ENCODE measurements around the gene TCF3. TPM values are rescaled to one million over a fixed set of nuclear protein-coding genes. Genes with fewer than 3 reads are reported as not detected.

TCF3 gene
- total and polyA plus RNA-seq, 2 of the 8 experiments (the other 6 are each of a cell fraction or from before 2014, with no cell fraction given): 241 to 348 TPM

DNA sequence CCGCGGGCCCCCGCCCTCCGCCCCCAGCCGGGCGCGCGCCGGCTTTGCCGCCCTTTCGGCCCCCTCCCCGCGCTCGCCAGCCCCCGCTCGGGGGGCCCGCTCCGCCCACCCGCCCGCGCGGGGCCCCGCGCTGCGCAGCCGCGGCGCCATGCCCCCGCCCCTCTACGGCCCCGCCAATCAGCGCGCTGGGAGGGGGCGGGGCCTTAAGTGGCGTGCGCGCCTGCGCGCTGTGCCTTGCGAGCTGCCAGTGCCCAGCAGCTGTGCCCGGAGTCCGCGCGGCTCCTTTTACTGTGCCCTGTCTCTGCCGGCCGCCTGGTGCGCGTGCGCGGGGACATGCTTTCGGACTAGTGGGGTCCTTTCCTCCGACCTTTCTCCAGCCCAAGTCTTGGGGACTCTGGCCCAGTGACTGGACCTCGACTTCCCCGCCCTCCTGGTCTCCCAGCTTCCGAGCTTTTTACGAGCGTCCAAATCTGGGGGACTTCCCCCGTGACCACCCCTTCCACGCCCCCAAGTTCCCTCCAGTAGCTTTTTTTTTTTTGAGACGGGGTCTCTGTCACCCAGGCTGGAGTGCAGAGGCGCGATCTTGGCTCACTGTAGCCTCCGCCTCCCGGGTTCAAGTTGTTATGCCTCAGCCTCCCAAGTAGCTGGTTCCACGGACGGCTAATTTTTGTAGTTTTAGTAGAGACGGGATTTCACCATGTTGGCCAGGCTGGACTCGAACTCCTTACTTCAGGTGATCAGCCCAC, 59.5 kb downstream of the TCF3 start, which contains the start of gene MBD3:
Gene MBD3 (minus strand): TSS at position 111 of the 746 bp plus-strand sequence. CDS start 234 bp downstream, outside the sequence.
- DNase-seq (ENCODE audit: low read depth in 1 of 2, low spot score in 2 of 2) (peak; percentile 88 to 93), FAIRE-seq (no peak)
- Histone ChIP-seq H3K36me3 (ENCODE audit: control insufficient read depth in 2 of 4, insufficient read depth in 4 of 4, low read length in 3 of 4) (peaks cover 7 to 18% (median 11%) of the 10 kb centered on the region in 4 experiments), H3K27ac (ENCODE audit: low read depth, low read length) (peak within 1 kb of the TSS; percentile 98), H2BK12ac (ENCODE audit: low read depth, low read length) (no peak within 1 kb of the TSS), H3K9me3 (ENCODE audit: insufficient read depth in 2 of 2, low read depth in 1 of 2, low read length in 1 of 2) (no peaks in the 10 kb centered on the region), H2BK15ac (ENCODE audit: low read length) (no peak within 1 kb of the TSS), H3K4me1 (replicated peaks in 1 of 4; ENCODE audit: control insufficient read depth in 3 of 4, insufficient read depth in 4 of 4, low read length in 3 of 4) (peaks cover 0 to 8% (median 6%) of the 10 kb centered on the region in 4 experiments; a peak in 6 of 7 replicates), H4K91ac (replicated peaks; ENCODE audit: insufficient read length, low read length) (peak within 1 kb of the TSS; percentile 98), H2AFZ (ENCODE audit: low read length) (no peak within 1 kb of the TSS), H3K56ac (replicated peaks; ENCODE audit: insufficient read length, low read depth, low read length) (peak within 1 kb of the TSS; percentile 85), H4K20me1 (replicated peaks in 1 of 2; ENCODE audit: control insufficient read depth in 1 of 2, insufficient read depth in 2 of 2, low read length in 2 of 2) (peaks cover 4 to 14% of the 10 kb centered on the region in 2 experiments), H3K4me3 (ENCODE audit: extremely low read depth in 1 of 4, insufficient read depth in 2 of 4, low read depth in 3 of 4, low read length in 4 of 4) (peak within 1 kb of the TSS; percentile 82 to 93 (median 90)), H3K79me1 (ENCODE audit: low read depth, low read length) (peaks cover 11% of the 10 kb centered on the region; the same call in 1 of the 2 replicates), H3K9ac (replicated peaks in 1 of 4; ENCODE audit: extremely low read depth in 1 of 4, low read depth in 3 of 4, low read length in 3 of 4) (peak within 1 kb of the TSS; percentile 96 to 99 (median 98)), H3K14ac (ENCODE audit: insufficient read length) (peak within 1 kb of the TSS; percentile 73), H3K23me2 (ENCODE audit: low read depth, low read length) (peaks cover 5% of the 10 kb centered on the region), H2BK20ac (ENCODE audit: low read length) (no peak within 1 kb of the TSS), H3K4me2 (ENCODE audit: insufficient read depth in 1 of 2, low read depth in 2 of 2, low read length in 2 of 2) (peak within 1 kb of the TSS; percentile 88 to 95), H3K4ac (replicated peaks; ENCODE audit: insufficient read length, low read depth, low read length) (peak within 1 kb of the TSS; percentile 24), H3K27me3 (replicated peaks in 1 of 4; ENCODE audit: control insufficient read depth in 3 of 4, extremely low read depth in 1 of 4, insufficient read depth in 3 of 4, low read length in 3 of 4) (no peaks in the 10 kb centered on the region), H2BK120ac (replicated peaks; ENCODE audit: low read depth, low read length) (no peak within 1 kb of the TSS), H2BK5ac (ENCODE audit: low read depth, low read length) (peak within 1 kb of the TSS; percentile 93), H3K79me2 (ENCODE audit: control insufficient read depth in 1 of 2, insufficient read depth in 2 of 2, low read length in 2 of 2) (peaks cover 0 to 38% of the 10 kb centered on the region in 2 experiments; a peak in 3 of 4 replicates), H4K5ac (ENCODE audit: insufficient read length, low read depth, low read length) (peak within 1 kb of the TSS; percentile 93), H3K18ac (ENCODE audit: extremely low read depth, low read length) (peak within 1 kb of the TSS; percentile 93), H4K8ac (ENCODE audit: extremely low read depth, insufficient read depth, low read length) (peak within 1 kb of the TSS; percentile 99), H2AK5ac (ENCODE audit: low read depth, low read length) (peak within 1 kb of the TSS; percentile 82), H3K23ac (ENCODE audit: insufficient read length) (no peak within 1 kb of the TSS)
- ChIA-PET POLR2A (ENCODE audit: partially characterized antibody) (interaction anchor here (0.6 to 3.3 kb wide), 24 partner anchors 11 to 1569 kb away, joined by 3 to 38 read pairs (median 4); partner anchors contain the start of gene UQCR11), CTCF (ENCODE audit: partially characterized antibody) (interaction anchor here (0.9 to 1.5 kb wide), 5 partner anchors 8 to 46 kb away, joined by 3 to 6 read pairs (median 4); partner anchors contain the start of gene UQCR11)
- WGBS, 2 experiments (ENCODE audit: extremely low coverage in 1 of 2, insufficient coverage in 1 of 2, insufficient read length in 1 of 2, insufficient replicate concordance in 2 of 2, low coverage in 1 of 2, low lambda C conversion rate in 2 of 2, missing lambda C conversion rate in 1 of 2): 18% methylated on average over 31 of the region's 68 CpGs; no CpG with 5 or more reads in 1 of the 2 experiments
- TF ChIP-seq TAF1 (IDR thresholded peaks at IDR 0.05; ENCODE audit: low read depth, low read length) (peak; percentile 73), POLR2AphosphoS5 (IDR thresholded peaks at IDR 0.05; ENCODE audit: low read depth, low read length) (peak; percentile 44; the same call in 1 of the 2 replicates), TBP (IDR thresholded peaks at IDR 0.05; ENCODE audit: low read depth, low read length) (peak; percentile 31; the same call in 1 of the 2 replicates), RAD21 (IDR thresholded peaks at IDR 0.05 in 1 of 2, conservative IDR thresholded peaks at IDR 0.05 in 1 of 2; ENCODE audit: low read depth in 2 of 2, low read length in 2 of 2) (no peak), ASH2L (IDR thresholded peaks at IDR 0.05; ENCODE audit: low read length) (no peak), JUND (IDR thresholded peaks at IDR 0.05; ENCODE audit: low read length) (peak; percentile 43; the same call in 1 of the 2 replicates), SIN3A (conservative IDR thresholded peaks at IDR 0.05 in 1 of 2, IDR thresholded peaks at IDR 0.05 in 1 of 2; ENCODE audit: low read depth in 1 of 2, low read length in 2 of 2) (peak in 1 of 2 experiments; percentile 34; a peak in 1 of 4 replicates), TAF7 (optimal IDR thresholded peaks at IDR 0.05; ENCODE audit: borderline replicate concordance, low read depth, low read length) (peak; percentile 13), POLR2A (IDR thresholded peaks at IDR 0.05; ENCODE audit: control extremely low read depth in 1 of 2, low read depth in 2 of 2, low read length in 2 of 2) (peak in 1 of 2 experiments; percentile 46; a peak in 1 of 3 replicates)
- TF ChIP-seq, protein P1, sequence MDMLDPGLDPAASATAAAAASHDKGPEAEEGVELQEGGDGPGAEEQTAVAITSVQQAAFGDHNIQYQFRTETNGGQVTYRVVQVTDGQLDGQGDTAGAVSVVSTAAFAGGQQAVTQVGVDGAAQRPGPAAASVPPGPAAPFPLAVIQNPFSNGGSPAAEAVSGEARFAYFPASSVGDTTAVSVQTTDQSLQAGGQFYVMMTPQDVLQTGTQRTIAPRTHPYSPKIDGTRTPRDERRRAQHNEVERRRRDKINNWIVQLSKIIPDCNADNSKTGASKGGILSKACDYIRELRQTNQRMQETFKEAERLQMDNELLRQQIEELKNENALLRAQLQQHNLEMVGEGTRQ (IDR thresholded peaks at IDR 0.05; ENCODE audit: low read length): no peak

Measured in H1 (cell line).